Lung (tissue), 12 donors: Measurements from ENCODE around the gene SUPT20H. TPM values are rescaled to one million over a fixed set of nuclear protein-coding genes. Genes with fewer than 3 reads are reported as not detected.

Experiments used
- ATAC-seq: fragments of 200-7000 bp; cut with Tn5 transposase; one replicate; pipeline ENCODE4 v1.9.1; 2020; ENCODE audit warnings: moderate number of reproducible peaks; ENCODE audit not compliant: insufficient read depth, low FRiP score
- DNase-seq, 3 donors: peaks; one replicate each; pipeline ENCODE4 v3.0.0-alpha.2; 2013 to 2017
- H3K27ac ChIP-seq, 2 donors: one replicate each; pipeline ENCODE4 v1.5.1; 2013; ENCODE audit warnings: mild to moderate bottlenecking in 2 of 2, moderate library complexity in 2 of 2, control low read depth in 1 of 2, inconsistent platforms in 1 of 2, low read depth in 1 of 2, low read length in 1 of 2
- H3K27me3 ChIP-seq, 3 donors: one replicate each; pipeline ENCODE4 v1.5.1; 2013; ENCODE audit warnings: low read length in 2 of 3; ENCODE audit not compliant: control insufficient read depth in 3 of 3, insufficient read depth in 3 of 3
- H3K36me3 ChIP-seq, 4 donors: one replicate each; pipeline ENCODE4 v1.5.1; 2013; ENCODE audit warnings: low read length in 4 of 4, mild to moderate bottlenecking in 1 of 4, moderate library complexity in 1 of 4; ENCODE audit not compliant: control insufficient read depth in 4 of 4, insufficient read depth in 4 of 4
- H3K4me1 ChIP-seq, 5 donors: one replicate each; pipeline ENCODE4 v1.5.1; 2013; ENCODE audit warnings: low read length in 5 of 5, mild to moderate bottlenecking in 2 of 5, moderate library complexity in 1 of 5; ENCODE audit not compliant: control insufficient read depth in 5 of 5, insufficient read depth in 5 of 5
- H3K4me3 ChIP-seq: one replicate; pipeline ENCODE4 v1.5.1; 2013; ENCODE audit warnings: mild to moderate bottlenecking, control low read depth, moderate library complexity
- H3K9ac ChIP-seq, 2 donors: one replicate each; pipeline ENCODE4 v1.5.1; 2013; ENCODE audit warnings: low read length in 2 of 2, control low read depth in 1 of 2; ENCODE audit not compliant: insufficient read depth in 1 of 2
- H3K9me3 ChIP-seq, 4 donors: one replicate each; pipeline ENCODE4 v1.5.1; 2013; ENCODE audit warnings: low read length in 3 of 4, mild to moderate bottlenecking in 1 of 4, moderate library complexity in 1 of 4; ENCODE audit not compliant: control insufficient read depth in 4 of 4, insufficient read depth in 3 of 4
- CTCF ChIP-seq: IDR thresholded peaks from 2 replicates; pipeline ENCODE4 v1.5.1; 2012; ENCODE audit warnings: mild to moderate bottlenecking; ENCODE audit errors: control extremely low read depth, extremely low read depth
- WGBS, 2 donors: extraction: QIAGEN DNeasy Blood & Tissue Kit; methylation state at CpG; one replicate each; pipeline ENCODE4 v1.1.7; 2013; 5-methylcytosine and 5-hydroxymethylcytosine counted together
- polyA plus RNA-seq, 2 donors: library from polyadenylated mRNA; stranded (reverse); fragments of 200-250 nt; gene quantifications; one replicate each; pipeline ENCODE4 v1.2.1, GENCODE V29; 2013
- total RNA-seq, 2 donors: library from RNA; depleted of rRNA in 1 of 2; stranded (reverse); fragments of >200 nt in 1 of 2; gene quantifications; one replicate each; pipeline ENCODE4 v1.2.1, GENCODE V29; 2014 to 2021
- donor health status: control.
- donor health status: control.
- donor health status: Bipolar disorder and iron deficiency.
- donor health status: healthy.
- donor health status: DM: yes; HTN: yes; CAD: no.

The SUPT20H gene
- total and polyA plus RNA-seq, 4 donors, result 24.2 to 134 (median 39.8) TPM

- no peak overlapping the region for H3K4me3 ChIP-seq
- no peak for ATAC-seq
- no peak for TF ChIP-seq CTCF
Observed at GRCh38 chr13:37039896-37040295, 19.6 kb downstream of the SUPT20H start.

DNA sequence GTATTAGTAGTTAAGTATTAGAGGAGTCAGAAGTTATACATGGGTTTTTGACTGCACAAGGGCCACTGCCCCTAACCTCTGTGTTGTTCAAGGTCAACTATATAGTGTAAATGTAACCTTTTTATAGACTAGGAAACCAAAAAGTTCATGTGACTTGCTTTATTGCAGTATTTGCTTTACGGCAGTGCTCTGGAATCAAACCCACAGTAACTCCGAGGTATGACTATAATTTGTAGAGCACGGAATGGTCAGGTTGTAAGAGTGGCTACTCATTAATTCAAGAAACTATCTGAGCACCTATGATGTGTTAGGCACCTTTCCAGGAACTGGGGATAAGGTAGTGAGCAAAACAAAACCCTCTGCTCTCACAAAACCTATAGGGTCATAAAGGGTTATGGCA lies 22.2 kb downstream of the SUPT20H start:
- ATAC-seq (no peak), DNase-seq (no peak)
- Histone ChIP-seq H3K36me3 (peaks cover 14 to 59% (median 47%) of the 10 kb centered on the region in 4 donors), H3K4me3 (no peak overlapping the region), H3K9me3 (peaks cover 0 to 4% (median 0%) of the 10 kb centered on the region in 4 donors), H3K9ac (no peak overlapping the region), H3K4me1 (no peaks in the 10 kb centered on the region), H3K27ac (no peak overlapping the region), H3K27me3 (no peaks in the 10 kb centered on the region)
- TF ChIP-seq CTCF, result no peak
- WGBS, 2 donors, result 97 to 99% methylated on average over 3 of the region's 3 CpGs

More at GRCh38 chr13:37039896-37040295, 19.6 kb downstream of the SUPT20H start:
- Histone ChIP-seq H3K27me3 (no peaks in the 10 kb centered on the region), H3K36me3 (peaks cover 16 to 48% (median 39%) of the 10 kb centered on the region in 4 donors), H3K9ac (no peak overlapping the region), H3K4me1 (no peaks in the 10 kb centered on the region), H3K27ac (no peak overlapping the region), H3K9me3 (peaks cover 0 to 4% (median 0%) of the 10 kb centered on the region in 4 donors)
- DNase-seq, result no peak

GRCh38 chr13:37029617-37030016 lies 29.9 kb downstream of the SUPT20H start:
- Histone ChIP-seq H3K27me3 (no peaks in the 10 kb centered on the region), H3K27ac (no peak overlapping the region), H3K9ac (no peak overlapping the region), H3K4me1 (no peaks in the 10 kb centered on the region), H3K9me3 (no peaks in the 10 kb centered on the region), H3K36me3 (peaks cover 15 to 64% (median 34%) of the 10 kb centered on the region in 4 donors), H3K4me3 (no peak overlapping the region)
- 96 to 98% methylated on average over 4 of the region's 4 CpGs for WGBS, 2 donors
- ATAC-seq (no peak), DNase-seq (no peak)
- TF ChIP-seq CTCF, result no peak

GRCh38 chr13:37027639-37028038 lies 31.8 kb downstream of the SUPT20H start:
- peaks cover 17 to 62% (median 23%) of the 10 kb centered on the region in 4 donors for H3K36me3 ChIP-seq
- DNase-seq (no peak), ATAC-seq (no peak)
- no peaks in the 10 kb centered on the region for H3K9me3 ChIP-seq
- 87 to 93% methylated on average over 2 of the region's 2 CpGs for WGBS, 2 donors
- no peak overlapping the region for H3K4me3 ChIP-seq
- no peaks in the 10 kb centered on the region for H3K4me1 ChIP-seq
- H3K9ac ChIP-seq, result no peak overlapping the region
- no peaks in the 10 kb centered on the region for H3K27me3 ChIP-seq
- no peak overlapping the region for H3K27ac ChIP-seq
- TF ChIP-seq CTCF, result no peak
